NCI-H146 treated with DMSO at 0.1 percent for 48 hours (cell line): ENCODE measurements around the gene TBC1D3B.
"Not testable (repeated sequence)": the region's sequence is repeated elsewhere in the genome, so short reads cannot be mapped to it uniquely, and the experiment has no call there.

Experiments
- DNase-seq: peaks from one replicate; lab custom pipeline; 2025; ENCODE audit not compliant: unreplicated experiment; lab: John Stamatoyannopoulos, UW

The TBC1D3B gene

GRCh38 chr17:36131421-36131820 is 45.0 kb downstream of the TBC1D3B start:
- DNase-seq = no peak

DNA sequence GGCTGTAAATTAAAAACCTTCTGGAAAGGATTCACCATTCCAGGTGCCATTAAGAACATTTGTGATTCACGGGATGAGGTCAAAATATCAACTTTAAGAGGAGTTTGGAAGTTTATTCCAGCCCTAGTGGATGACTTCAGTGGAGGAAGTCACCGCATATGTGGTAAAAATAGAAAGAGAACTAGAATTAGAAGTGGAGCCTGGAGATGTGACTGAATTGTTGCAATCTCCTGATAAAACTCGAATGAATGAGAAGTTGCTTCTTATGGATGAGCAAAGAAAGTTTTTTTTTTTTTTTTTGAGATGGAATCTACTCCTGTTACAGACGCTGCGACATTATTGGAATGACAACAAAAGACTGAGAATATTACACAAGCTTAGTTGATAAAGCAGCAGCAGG is 46.1 kb downstream of the TBC1D3B start:
- no peak for DNase-seq

DNA sequence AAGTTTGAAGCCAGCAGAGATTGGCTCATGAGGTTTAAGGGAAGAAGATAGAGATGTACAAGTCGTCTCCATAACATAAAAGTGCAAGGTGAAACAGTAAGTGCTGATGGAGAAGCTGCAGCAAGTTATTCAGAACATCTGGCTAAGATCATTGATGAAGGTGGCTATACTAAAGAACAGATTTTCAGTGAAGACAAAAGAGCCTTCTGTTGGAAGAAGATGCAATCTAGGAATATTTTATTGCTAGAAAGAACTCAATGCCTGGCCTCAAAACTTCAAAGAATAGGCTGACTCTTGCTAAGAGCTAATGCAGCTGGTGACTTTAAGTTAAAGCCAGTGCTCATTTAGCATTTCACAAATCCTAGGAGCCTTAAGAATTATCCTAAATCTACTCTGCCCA is 46.8 kb downstream of the TBC1D3B start:
- no peak for DNase-seq

DNA sequence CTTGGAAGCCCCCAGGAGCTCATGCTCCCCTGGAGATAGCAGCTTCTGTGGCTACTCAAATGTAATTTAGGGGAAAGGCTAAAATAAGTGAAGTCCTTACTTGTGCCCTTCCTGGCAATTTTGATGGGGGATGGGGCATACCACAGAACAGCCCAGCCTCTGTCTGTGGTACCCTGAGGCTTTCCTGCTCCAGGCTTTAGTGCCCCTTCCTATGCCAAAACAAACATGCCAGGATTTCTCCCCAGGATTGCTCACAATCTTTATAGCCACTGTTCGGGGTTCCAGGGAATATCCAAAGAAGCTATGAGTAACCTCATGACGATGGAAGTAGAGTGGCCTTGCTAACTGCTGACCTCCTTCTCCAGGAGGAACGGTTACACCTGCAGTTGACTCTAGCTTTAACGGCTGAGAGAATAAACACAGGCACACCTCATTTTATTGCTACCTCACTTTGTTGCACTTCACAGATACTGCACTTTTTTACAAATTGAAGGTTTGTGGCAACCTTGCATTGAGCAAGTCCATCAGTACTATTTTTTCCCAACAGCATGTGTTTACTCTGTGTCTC is 47.9 kb downstream of the TBC1D3B start:
- DNase-seq = no peak

- DNase-seq = no peak
Observed at GRCh38 chr17:36127911-36128310, 48.5 kb downstream of the TBC1D3B start.

DNA sequence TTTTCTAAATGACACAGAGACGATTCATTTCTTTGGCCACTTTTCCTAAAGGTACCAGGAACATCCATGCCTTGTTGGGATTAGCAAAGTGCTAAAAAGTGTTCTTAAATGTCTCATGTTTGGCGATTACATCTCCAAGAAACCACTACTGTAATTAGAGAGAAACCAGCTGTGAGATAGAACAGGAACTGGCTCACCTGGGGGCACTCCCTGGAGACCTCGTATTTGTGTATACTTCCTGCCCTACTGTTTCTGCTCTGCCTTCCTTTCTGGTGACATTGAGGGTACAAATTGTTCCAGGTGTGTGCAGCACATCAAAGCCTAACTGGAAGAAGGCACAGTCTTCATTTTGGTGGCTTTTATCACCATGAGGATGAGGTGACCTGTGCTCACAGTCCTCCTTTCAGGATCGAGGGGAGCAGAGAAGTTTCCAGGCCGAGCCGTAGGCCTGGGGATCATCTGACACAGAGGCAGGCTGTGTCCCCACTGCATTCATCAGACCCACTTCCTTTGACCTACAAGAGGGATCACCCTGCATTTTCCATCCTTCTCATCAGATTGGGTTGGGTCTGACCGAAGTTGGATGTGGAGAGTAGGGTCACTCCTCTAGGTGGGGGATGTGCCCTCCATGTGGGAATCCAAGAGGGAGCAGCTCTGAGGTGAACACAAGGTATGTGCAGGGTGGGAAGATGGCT is 49.1 kb downstream of the TBC1D3B start:
- DNase-seq = no peak

DNA sequence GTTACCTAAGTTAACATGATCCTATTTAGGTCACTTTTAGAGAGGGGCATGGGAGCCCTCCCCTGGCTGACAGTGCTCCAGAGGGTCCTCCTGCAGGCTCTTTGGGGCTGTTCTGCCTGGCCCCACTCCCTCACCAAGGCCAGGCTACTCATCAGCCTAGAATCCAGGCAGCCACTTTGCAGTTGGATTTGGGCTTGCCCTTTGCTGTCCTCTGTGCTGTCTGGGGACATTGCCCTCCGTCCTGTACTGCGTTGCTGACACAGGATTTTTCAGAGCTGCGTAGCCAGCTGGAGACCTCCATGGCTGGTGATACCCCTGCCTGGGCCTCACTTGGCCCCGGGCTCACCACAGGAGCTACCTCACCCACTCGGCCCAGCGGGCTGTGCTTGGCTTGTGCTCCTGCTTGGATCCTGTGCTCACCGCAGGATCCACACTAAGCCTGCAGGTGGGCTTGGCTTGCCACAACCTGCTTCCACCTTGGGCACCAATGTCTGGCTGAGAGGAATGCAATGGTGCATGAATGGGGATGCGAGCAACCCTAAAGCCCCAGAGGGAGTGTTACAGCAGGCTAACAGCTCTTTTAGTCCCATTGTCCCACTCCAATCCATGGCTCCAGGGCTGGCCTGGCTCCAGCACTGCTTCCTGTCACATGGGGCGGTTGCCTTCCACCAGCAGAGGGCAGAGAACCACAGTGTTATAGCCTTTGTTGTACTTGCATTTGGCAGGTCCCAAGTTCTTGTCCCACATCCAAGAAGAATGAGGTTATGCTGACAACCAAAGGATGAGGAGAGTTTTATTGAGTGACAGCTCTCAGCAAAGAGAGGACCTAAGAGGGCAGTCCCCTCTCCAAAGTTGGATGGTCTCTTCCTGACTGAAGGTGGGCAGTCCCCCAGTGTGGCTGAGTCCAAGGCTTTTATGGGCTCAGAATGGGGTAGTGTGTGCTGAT is 51.3 kb downstream of the TBC1D3B start:
- DNase-seq = no peak

- DNase-seq = no peak
Observed at GRCh38 chr17:36123431-36123830, 53.0 kb downstream of the TBC1D3B start.

- DNase-seq = not testable (repeated sequence)
Observed at GRCh38 chr17:36121099-36121498, 55.3 kb downstream of the TBC1D3B start.

DNA sequence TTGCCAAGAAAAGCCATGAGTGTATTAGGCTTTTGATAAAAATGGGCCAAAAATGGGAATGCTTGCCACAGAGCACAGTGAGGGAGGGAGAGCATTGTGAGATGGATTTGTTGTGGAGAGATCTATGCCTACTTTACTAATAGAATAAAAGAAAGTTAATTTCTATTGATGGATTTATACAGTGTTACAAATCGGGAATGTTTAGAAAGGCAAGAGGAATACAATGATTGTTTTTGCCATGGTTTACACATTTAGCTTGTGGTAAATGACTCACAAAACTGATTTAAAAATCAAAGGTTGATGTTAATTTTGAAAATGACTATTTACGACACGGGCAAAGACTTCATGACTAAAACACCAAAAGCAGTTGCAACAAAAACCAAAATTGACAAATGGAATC is 56.2 kb downstream of the TBC1D3B start:
- DNase-seq = no peak

DNA sequence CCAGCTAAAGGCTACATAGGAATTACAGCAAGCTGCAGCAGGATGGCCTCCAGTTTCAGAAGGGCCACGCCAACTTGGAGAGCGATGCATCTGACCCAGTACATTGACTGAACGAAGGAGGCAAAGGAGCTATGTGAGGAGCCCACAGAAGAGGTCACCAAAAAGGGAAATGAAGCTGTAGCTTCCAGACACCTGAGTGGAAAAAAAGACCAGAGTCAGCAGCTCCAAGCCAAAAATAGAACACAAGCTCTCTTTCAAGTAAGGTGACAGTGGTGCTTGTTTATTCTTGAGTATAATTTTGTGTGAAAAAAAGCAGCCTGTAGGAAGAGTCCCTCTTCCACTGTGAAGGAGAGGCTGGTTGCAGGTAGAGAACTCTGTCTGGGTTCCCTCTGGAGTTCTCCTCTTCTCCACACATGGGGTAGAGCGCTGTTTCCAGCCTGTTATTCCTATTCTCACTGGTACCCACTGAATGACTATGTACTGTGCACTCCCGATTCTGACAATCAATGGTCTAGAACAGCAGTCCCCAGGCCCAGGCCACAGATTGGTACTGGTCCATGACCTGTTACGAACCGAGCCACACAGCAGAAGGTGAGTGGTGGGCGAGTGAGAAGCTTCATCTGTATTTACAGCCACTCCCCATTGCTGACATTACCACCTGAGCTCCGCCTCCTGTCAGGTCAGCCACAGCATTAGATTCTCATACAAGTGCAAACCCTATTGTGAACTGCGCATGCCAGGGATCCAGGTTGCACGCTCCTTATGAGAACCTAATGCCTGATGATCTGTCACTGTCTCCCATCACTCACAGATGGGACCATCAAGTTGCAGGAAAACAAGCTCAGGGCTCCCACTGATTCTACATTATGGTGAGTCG is 57.7 kb downstream of the TBC1D3B start:
- no peak for DNase-seq

DNA sequence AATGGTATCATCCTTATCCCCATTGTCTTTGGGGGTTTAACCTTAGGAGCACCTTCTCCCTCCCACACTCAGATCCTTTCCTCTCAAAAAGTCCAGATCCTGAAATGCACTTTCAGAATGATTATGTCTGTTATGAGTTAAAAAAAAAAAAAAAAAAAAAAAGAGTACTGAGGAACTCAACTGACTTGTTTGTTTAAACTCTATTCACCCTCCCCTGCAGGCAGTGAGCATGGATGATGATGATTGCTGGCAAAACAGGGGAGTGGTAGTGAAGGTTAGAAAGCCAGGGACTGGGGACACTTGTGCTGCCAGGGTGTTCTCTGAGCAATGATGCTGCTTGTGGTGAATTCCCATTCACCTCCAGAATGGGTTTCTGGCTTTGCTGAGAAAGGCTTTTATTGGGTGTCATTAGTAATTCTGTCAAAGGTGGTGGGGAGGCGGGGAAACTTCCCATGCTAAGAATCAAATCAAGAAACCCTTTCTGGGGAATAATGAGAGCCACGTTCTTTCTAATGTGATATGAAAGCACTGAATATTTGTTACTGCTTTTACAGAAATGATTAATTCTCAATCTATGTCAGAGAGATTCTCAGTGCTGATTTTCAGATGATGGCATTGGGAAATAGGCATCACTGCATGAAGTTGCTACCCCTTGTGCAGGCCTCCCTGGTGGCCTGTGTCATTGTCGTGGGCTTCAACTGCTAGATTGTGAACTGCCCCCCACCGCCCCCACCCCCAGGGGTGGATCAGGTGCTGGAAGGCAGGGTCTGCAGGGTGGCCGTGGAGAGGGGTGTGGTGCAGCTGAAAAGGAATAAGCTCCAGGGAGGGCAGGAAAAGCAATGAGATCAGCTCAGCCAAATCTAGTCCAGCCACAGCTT is 58.7 kb downstream of the TBC1D3B start:
- no peak for DNase-seq
